ENCODE results near the gene NCKAP5.
"Not testable (repeated sequence)": the region's sequence is repeated elsewhere in the genome, so short reads cannot be mapped to it uniquely, and the experiment has no call there.

The NCKAP5 gene

DNA sequence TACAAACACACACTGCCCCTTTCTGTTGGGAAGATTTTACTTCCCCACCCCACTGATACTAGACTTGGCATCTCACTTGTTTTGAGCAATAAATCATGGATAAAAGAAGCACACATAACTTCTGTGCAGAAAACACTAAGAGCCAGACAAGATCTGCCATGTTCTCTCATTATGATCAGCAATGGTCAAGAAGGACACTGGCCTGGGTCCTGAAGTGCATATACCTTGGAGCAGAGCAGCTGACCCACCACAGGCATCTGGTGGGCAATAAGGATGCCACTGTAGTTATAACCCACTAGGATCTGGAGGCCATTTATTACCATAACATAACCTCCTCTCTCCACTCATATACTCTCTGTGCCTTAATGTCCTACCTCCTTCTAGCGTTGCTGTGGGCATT, 338.3 kb downstream of the NCKAP5 start:
- DNase-seq (ENCODE audit: low read depth in 1 of 2, low spot score in 1 of 2) = no peak

DNA sequence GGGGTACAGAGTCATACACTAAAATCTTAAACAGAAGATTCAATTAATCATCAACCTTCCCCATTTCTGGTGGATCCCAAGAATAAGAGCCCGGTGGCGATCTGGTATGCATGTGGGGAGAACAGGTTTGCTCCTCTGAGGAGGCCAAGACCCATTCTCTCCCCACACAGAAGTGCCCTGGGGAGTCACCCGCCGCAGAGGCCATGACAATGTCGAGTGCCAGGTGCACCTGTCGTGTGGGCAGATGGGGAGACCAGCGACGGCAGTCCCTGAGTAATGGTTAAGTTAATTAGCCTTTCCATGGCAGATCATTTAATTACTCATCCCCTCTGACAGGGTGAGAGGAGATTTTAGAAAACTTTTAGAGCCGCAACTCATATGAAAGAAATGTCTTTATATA, 345.0 kb downstream of the NCKAP5 start:
- no peak for DNase-seq (ENCODE audit: low read depth in 1 of 2, low spot score in 1 of 2)

- no peak for DNase-seq (ENCODE audit: low read depth in 1 of 2, low spot score in 1 of 2)
Measured at GRCh38 chr2:133221398-133221797, 346.9 kb downstream of the NCKAP5 start.

- no peak for DNase-seq (ENCODE audit: low read depth in 1 of 2, low spot score in 1 of 2)
Measured at GRCh38 chr2:133218204-133218603, 350.1 kb downstream of the NCKAP5 start.

DNA sequence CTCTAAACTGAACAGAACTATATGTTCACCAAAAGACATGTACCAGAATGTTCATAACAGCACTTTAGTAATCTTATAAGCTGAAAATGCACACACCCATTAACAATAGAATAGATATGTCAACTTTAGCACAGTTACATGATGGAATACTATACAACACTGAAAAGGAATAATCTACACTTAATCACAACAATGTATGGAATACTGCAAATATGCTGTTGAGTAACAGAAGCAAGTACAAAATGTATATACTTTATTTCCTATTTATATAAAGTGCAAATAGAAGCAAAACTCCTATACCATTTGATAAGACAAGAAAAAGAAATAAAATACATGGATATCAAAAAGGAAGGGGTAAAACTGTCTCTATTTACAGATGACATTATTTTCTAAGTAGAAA, 352.8 kb downstream of the NCKAP5 start:
- no peak for DNase-seq (ENCODE audit: low read depth in 1 of 2, low spot score in 1 of 2)

GRCh38 chr2:133213651-133214050, 354.6 kb downstream of the NCKAP5 start:
- no peak for DNase-seq (ENCODE audit: low read depth in 1 of 2, low spot score in 1 of 2)

- DNase-seq (ENCODE audit: low read depth in 1 of 2, low spot score in 1 of 2) = no peak
Measured at GRCh38 chr2:133209325-133209724, 358.9 kb downstream of the NCKAP5 start.

DNA sequence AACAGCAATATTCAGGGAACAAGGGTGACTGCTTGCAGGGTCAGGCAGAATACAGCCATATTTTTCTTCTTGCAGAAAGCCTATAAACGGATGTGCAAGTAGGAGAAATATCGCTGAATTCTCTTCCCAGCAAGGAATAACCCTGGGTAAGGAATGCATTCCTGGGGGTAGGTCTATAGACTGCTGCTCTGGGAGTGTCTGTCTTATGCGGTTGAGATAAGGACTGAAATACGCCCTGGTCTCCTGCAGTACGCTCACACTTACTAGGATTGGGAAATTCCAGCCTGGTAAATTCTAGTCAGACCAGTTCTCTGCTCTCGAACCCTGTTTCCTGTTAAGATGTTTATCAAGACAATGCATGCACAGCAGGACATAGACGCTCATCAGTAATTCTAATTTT, 361.6 kb downstream of the NCKAP5 start:
- not testable (repeated sequence) for DNase-seq (ENCODE audit: low read depth in 1 of 2, low spot score in 1 of 2)

DNA sequence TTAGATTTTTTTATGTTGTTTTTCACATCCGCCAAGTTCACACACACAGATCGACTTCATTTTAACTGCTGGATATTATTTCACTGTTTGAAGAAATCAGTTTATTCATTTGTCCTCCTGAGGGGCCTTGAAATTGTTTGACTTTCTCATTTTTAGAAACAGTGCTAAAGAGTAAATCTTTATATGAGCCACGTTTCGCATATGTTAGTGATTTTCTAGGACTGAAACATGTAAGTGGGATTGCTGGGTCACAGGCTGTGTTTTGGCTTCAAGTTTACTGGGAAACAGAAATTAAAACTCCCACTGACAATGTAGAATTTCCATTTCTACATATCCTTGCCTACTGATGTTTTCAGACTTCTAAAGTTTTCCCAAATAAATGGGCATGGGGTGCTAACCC, 363.8 kb downstream of the NCKAP5 start:
- no peak for DNase-seq (ENCODE audit: low read depth in 1 of 2, low spot score in 1 of 2)

DNA sequence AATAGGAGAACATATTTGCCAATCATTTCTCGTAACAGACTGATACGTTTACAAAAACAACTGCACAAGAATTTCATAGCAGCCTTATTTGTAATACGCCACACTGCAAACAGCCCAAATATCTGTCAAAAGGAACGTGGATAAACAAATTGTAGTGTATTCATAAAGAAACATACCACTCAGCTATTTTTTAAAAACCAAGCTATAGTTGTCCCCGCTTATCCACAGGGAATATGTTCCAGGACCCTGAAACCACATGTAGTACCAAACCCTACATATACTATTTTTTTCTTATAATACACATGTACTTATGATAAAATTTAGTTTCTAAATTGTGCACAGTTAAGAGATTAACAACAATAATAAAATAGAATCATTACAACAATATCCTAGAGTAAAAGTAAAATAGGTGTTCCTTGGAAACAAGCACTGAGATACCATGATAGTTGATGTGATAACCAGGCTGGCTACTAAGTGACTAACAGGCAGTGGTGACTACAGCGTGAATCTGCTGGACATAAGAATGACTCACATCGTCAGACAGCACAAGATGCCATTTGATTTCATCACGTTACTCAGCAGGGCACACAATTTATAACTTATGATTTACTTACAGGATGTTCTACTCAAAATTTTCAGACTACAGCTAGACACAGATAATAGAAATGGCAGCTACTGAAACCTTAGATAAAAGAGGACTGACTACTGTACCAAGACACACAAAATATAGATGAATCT, 367.4 kb downstream of the NCKAP5 start:
- no peak for DNase-seq (ENCODE audit: low read depth in 1 of 2, low spot score in 1 of 2)

GRCh38 chr2:133198678-133199077, 369.6 kb downstream of the NCKAP5 start:
- DNase-seq (ENCODE audit: low read depth in 1 of 2, low spot score in 1 of 2) = no peak

DNA sequence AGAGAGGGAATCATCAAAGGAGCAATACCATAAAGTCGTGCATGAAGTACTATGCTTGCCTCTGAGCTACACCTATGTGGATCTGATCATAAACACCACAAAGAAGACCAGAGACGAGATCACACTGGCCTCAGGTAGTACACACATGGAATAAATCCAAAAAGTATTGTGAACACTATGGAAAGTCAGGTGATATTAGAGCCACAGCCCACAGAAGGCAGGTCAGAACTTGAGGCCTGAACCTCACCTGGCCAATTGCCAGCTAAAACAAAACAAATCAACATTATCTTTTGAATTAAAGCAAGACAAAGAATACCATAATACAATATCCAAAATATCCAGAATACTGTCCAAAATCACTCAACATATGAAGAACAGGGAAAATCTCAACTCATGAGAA, 371.1 kb downstream of the NCKAP5 start:
- no peak for DNase-seq (ENCODE audit: low read depth in 1 of 2, low spot score in 1 of 2)

- DNase-seq (ENCODE audit: low read depth in 1 of 2, low spot score in 1 of 2) = no peak
Measured at GRCh38 chr2:133194777-133195335, 373.4 kb downstream of the NCKAP5 start.

GRCh38 chr2:133194362-133194655, 374.0 kb downstream of the NCKAP5 start:
- no peak for DNase-seq (ENCODE audit: low read depth in 1 of 2, low spot score in 1 of 2)

DNA sequence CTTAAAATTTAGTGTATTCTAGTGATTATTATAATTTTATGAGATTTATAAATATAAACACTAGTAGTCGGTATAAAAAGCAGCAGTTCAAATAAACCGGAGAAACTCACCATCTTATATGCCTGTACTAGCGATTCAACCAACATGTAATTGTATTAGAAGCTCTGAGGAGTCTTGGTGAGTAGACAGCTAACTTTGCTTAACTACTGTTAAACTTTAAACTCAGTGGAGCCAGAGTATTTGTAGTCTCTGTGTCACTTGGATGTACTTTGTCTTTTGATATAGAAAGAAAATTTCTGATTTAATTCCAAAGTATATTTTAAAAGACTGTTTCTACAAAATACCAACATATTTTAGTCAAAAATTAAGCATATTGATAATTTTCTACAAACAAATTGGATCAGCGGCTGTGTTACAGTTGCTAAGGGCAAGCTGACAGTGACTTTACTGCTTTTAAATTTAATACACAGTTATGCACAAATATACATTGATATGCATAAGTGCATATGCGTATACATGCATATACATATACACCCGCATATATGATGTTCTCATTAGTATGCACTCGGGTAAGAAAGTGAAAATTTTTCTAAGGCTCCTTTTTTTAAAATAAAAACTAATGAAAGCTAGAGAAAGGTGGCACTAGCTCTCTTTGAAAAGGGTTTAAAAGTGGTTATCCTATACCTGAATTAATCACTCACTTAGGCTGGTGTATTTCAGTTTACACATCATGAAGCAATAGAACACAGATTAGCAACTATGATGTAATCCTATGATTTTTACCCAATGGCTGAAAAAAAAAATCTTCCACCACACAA, 374.5 kb downstream of the NCKAP5 start:
- no peak for DNase-seq (ENCODE audit: low read depth in 1 of 2, low spot score in 1 of 2)

- no peak for DNase-seq (ENCODE audit: low read depth in 1 of 2, low spot score in 1 of 2)
Measured at GRCh38 chr2:133192028-133192427, 376.2 kb downstream of the NCKAP5 start.

DNA sequence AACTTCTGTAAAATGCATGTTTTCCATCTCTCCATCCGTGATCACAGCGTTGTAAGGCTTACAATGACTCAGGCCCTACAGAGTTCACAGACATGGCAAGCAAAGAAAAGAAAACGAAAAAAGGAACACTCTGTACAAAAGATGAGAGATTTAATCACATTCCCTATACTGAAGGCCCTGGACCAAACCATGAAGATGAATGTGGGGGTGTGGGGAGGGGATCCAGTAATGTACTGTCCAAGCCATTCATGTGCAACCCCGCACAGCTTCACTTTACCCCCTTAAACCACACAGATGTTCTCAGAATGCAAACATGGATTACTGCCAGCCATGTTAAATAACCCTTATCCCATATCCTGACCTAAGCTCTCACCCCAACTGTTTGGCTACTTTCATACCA, 391.1 kb downstream of the NCKAP5 start:
- DNase-seq (ENCODE audit: low read depth in 1 of 2, low spot score in 1 of 2) = no peak

DNA sequence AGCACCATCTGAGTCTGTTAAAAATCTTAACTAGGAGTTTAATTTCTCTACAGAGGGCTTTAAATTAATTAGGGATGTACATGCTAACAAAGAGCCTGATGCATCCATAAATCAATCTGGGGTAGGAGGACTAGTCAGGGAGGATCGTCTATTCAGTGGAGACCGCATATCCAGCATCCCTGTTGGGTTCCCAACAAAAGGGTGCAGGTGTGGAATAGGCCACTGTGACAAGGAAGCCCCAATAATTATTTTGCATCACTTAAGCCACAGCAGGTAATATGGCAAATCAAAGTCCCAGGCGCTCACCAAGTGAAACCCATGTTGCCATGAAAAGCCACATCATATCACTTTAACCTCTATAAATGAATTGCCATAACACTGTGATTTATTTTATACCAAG, 392.3 kb downstream of the NCKAP5 start:
- DNase-seq (ENCODE audit: low read depth in 1 of 2, low spot score in 1 of 2) = no peak

DNA sequence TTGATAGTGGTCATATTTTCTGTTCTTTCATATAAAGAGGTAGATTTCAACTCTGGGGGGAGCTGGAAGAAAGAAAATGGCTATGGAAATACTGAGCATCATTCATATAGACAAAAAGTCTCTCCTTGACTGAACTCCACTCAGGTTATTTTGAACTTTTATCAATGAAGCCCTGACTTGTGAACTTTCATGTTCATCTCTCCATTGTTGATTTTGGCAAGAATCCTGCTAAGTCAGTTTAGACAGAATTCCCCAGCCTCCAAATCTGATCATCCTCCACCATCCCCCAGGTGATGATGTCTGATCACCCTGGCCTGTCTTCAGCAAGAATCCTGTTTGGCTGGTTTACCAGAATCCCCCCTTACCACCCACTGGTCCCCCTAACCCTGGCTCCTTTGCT, 395.0 kb downstream of the NCKAP5 start:
- no peak for DNase-seq (ENCODE audit: low read depth in 1 of 2, low spot score in 1 of 2)

DNA sequence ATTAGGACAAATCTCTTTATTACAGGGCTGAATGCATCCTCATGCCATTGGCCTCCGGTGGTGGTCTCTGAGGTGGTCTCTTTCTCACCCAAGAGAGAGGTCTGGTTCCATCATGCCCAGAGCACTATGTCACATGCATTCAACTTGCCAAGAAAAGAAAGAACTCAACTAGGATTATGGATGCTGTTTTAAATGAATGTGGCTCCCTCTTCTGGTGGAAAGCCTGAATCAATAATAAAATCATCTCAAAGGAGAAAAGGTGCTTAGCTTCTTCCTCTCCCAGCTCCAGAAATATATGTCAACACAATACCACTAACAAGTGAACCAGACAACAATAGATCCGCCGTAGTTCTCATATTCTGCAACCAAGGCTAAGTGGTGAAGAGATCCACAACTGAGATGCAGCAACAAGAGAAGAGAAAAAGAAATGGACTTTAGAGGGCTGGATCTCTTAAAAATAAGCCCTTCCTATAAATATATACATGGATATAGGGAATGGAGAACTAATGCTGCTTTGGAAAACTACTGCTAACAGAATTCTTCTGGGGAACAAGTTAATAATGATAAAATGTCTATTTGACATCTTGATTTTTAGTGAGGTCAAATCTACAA, 396.8 kb downstream of the NCKAP5 start:
- DNase-seq (ENCODE audit: low read depth in 1 of 2, low spot score in 1 of 2) = no peak

DNA sequence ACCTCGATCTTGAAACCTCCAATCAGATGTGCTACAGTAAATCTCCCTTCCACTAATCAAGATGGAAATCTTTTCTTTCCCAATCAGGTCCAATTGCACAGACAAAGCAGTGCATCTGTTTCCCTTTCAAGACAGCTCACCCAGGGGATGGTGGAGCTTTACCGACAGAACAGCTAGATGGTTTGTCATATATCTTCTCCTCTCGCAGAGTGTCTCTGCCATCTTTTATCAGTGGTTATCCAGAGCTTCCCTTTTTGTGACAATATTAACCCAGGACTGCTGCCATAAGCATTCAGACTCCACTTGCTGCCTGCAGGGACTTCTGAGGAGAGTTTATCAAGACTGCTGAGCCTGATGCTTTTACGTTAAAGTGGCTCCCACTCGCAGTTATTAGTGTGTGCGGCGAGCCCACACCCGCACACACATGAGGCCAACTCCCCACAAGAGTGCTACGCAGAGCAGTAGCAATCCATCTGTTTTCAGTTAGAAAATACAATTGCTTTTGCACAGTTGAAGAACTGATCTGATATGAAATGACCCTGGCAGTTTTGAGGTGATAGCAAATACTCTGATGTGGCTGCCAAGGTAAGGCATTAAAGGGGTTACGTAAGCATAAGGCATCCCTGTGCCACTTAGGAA, 398.9 kb downstream of the NCKAP5 start:
- no peak for DNase-seq (ENCODE audit: low read depth in 1 of 2, low spot score in 1 of 2)

GRCh38 chr2:133167990-133168389, 400.3 kb downstream of the NCKAP5 start:
- no peak for DNase-seq (ENCODE audit: low read depth in 1 of 2, low spot score in 1 of 2)

Measured in stimulated activated CD4-positive, alpha-beta T cell treated with anti-CD3 and anti-CD28 coated beads, Interleukin-15, amount 100 ng/mL, for 1 hour (primary cell).